Measurements from ENCODE around the gene LAIR1.

GRCh38 chr19:54414156-54414555 lies 49.4 kb upstream of the LAIR1 start:
- no peak for TF ChIP-seq USF2 (IDR thresholded peaks at IDR 0.05; ENCODE audit: borderline replicate concordance, low read depth, low read length)
- no peak for TF ChIP-seq CTCF (IDR thresholded peaks at IDR 0.05)
- TF ChIP-seq, protein P1, sequence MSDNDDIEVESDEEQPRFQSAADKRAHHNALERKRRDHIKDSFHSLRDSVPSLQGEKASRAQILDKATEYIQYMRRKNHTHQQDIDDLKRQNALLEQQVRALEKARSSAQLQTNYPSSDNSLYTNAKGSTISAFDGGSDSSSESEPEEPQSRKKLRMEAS (IDR thresholded peaks at IDR 0.05; ENCODE audit: low read depth) = no peak
- no peak for TF ChIP-seq ELF1 (IDR thresholded peaks at IDR 0.05)
- TF ChIP-seq, protein P2, sequence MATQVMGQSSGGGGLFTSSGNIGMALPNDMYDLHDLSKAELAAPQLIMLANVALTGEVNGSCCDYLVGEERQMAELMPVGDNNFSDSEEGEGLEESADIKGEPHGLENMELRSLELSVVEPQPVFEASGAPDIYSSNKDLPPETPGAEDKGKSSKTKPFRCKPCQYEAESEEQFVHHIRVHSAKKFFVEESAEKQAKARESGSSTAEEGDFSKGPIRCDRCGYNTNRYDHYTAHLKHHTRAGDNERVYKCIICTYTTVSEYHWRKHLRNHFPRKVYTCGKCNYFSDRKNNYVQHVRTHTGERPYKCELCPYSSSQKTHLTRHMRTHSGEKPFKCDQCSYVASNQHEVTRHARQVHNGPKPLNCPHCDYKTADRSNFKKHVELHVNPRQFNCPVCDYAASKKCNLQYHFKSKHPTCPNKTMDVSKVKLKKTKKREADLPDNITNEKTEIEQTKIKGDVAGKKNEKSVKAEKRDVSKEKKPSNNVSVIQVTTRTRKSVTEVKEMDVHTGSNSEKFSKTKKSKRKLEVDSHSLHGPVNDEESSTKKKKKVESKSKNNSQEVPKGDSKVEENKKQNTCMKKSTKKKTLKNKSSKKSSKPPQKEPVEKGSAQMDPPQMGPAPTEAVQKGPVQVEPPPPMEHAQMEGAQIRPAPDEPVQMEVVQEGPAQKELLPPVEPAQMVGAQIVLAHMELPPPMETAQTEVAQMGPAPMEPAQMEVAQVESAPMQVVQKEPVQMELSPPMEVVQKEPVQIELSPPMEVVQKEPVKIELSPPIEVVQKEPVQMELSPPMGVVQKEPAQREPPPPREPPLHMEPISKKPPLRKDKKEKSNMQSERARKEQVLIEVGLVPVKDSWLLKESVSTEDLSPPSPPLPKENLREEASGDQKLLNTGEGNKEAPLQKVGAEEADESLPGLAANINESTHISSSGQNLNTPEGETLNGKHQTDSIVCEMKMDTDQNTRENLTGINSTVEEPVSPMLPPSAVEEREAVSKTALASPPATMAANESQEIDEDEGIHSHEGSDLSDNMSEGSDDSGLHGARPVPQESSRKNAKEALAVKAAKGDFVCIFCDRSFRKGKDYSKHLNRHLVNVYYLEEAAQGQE (IDR thresholded peaks at IDR 0.05; ENCODE audit: low read depth, low read length) = no peak
